Measurements from ENCODE around the gene KCNE5. TPM values are rescaled to one million over a fixed set of nuclear protein-coding genes. Genes with fewer than 3 reads are reported as not detected.
"Not testable (repeated sequence)": the region's sequence is repeated elsewhere in the genome, so short reads cannot be mapped to it uniquely, and the experiment has no call there.

The KCNE5 gene
- polyA plus RNA-seq: under 1 TPM; 0.06 to 0.07 TPM

DNA sequence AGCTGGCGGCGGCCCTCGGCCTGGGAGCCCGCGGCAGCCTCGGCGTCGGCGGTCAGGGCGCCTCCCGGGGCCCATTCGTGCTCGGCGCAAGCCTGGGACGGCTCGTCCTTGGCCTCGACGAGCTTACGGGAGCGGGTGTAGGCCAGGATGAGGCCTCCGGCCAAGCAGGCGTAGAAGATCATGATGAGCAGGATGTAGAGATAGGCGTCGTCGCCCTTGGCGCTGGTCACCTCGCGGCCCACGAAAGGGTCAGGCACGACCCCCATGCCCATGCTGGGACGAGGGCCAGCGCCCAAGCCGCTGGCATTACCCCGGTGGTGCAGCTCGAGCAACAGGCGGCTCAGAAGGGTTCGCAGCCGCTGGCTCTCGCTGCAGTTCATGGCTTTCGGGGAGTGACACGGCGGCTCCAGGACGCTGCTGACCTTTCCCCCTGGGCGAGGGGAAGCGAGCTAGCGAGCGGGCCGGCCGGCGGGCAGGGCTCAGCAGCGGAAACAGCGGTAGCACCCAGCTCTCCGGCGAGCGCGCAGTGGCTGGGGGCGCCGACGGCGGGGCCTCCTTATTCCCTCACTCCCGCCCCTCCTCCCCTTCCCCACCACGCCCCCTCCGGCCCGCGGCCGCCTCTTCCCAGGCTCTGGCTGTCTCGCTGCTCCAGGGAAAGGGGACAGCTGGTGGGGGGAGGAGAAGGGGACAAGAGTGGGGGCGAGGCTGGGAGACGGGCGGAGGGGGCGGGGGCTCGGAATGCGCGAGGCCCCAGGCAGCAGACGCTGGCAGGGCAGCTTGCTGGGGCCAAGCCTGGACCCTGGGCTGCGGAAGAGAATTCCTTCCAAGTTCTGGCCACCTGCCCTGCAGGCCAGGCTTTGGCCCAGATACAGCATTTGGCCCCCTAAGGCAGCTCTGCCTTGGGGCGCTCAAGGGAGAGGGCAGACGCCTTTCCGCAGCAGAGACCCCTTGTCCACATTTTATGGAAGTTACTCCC, at the start of gene KCNE5:
Gene KCNE5 (minus strand): TSS at position 532 of the 976 bp plus-strand sequence. CDS start 152 bp downstream, at position 380.
- no peaks in the 10 kb centered on the region for H3K4me1 ChIP-seq (ENCODE audit: control insufficient read depth in 2 of 2, insufficient read depth in 2 of 2, low read length in 1 of 2)
- 42 to 44% methylated on average over 68 to 79 of the region's 79 CpGs for WGBS, 2 donors
- no peaks in the 10 kb centered on the region for H3K36me3 ChIP-seq (ENCODE audit: control insufficient read depth in 2 of 2, insufficient read depth in 2 of 2, low read length in 1 of 2)
- no peak within 1 kb of the TSS for H3K27ac ChIP-seq (ENCODE audit: low read depth in 2 of 2, low read length in 1 of 2)
- H3K9me3 ChIP-seq (ENCODE audit: control insufficient read depth in 2 of 2, insufficient read depth in 1 of 2, low read depth in 1 of 2, low read length in 1 of 2): no peaks in the 10 kb centered on the region
- no peak within 1 kb of the TSS for H3K4me3 ChIP-seq (ENCODE audit: low read depth in 1 of 2, low read length in 2 of 2)
- H3K27me3 ChIP-seq (ENCODE audit: control insufficient read depth in 1 of 2, insufficient read depth in 2 of 2, low read length in 2 of 2): peaks cover 0 to 3% of the 10 kb centered on the region in 2 donors

DNA sequence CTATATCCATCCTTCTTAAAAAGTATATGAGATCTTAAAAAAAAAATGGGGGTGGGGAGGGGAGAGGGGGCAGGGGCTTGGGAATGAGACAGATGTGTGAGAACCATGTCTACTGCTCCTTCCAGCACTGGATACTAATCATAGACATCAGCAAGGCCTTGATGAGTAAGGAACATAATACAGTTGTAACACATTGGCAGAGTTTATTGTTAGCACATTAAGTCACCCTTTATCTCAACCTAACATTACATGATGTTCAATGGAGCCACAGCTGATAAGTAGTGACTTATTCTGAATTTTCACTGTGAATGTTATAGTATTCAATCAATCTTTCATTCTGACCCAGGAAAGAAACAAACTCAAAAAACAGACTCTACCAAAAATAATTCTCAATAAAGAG, 47.3 kb upstream of the KCNE5 start:
- no peak overlapping the region for H3K27ac ChIP-seq (ENCODE audit: low read depth in 2 of 2, low read length in 1 of 2)
- H3K36me3 ChIP-seq (ENCODE audit: control insufficient read depth in 2 of 2, insufficient read depth in 2 of 2, low read length in 1 of 2): no peaks in the 10 kb centered on the region
- H3K27me3 ChIP-seq (ENCODE audit: control insufficient read depth in 1 of 2, insufficient read depth in 2 of 2, low read length in 2 of 2): peaks cover 0 to 9% of the 10 kb centered on the region in 2 donors
- H3K4me3 ChIP-seq (ENCODE audit: low read depth in 1 of 2, low read length in 2 of 2): no peak overlapping the region
- H3K4me1 ChIP-seq (ENCODE audit: control insufficient read depth in 2 of 2, insufficient read depth in 2 of 2, low read length in 1 of 2): no peaks in the 10 kb centered on the region
- no peaks in the 10 kb centered on the region for H3K9me3 ChIP-seq (ENCODE audit: control insufficient read depth in 2 of 2, insufficient read depth in 1 of 2, low read depth in 1 of 2, low read length in 1 of 2)

GRCh38 chrX:109671170-109671569, 46.2 kb upstream of the KCNE5 start:
- not testable (repeated sequence) for H3K4me1 ChIP-seq (ENCODE audit: control insufficient read depth in 2 of 2, insufficient read depth in 2 of 2, low read length in 1 of 2); H3K9me3 ChIP-seq (ENCODE audit: control insufficient read depth in 2 of 2, insufficient read depth in 1 of 2, low read depth in 1 of 2, low read length in 1 of 2); H3K4me3 ChIP-seq (ENCODE audit: low read depth in 1 of 2, low read length in 2 of 2); H3K27ac ChIP-seq (ENCODE audit: low read depth in 2 of 2, low read length in 1 of 2); H3K36me3 ChIP-seq (ENCODE audit: control insufficient read depth in 2 of 2, insufficient read depth in 2 of 2, low read length in 1 of 2); H3K27me3 ChIP-seq (ENCODE audit: control insufficient read depth in 1 of 2, insufficient read depth in 2 of 2, low read length in 2 of 2)
- 96 to 98% methylated on average over 27 to 29 of the region's 29 CpGs for WGBS, 2 donors

- no peaks in the 10 kb centered on the region for H3K9me3 ChIP-seq (ENCODE audit: control insufficient read depth in 2 of 2, insufficient read depth in 1 of 2, low read depth in 1 of 2, low read length in 1 of 2)
- H3K27me3 ChIP-seq (ENCODE audit: control insufficient read depth in 1 of 2, insufficient read depth in 2 of 2, low read length in 2 of 2): peaks cover 0 to 5% of the 10 kb centered on the region in 2 donors
- H3K4me3 ChIP-seq (ENCODE audit: low read depth in 1 of 2, low read length in 2 of 2): no peak overlapping the region
- H3K27ac ChIP-seq (ENCODE audit: low read depth in 2 of 2, low read length in 1 of 2): no peak overlapping the region
- H3K4me1 ChIP-seq (ENCODE audit: control insufficient read depth in 2 of 2, insufficient read depth in 2 of 2, low read length in 1 of 2): no peaks in the 10 kb centered on the region
- 90 to 91% methylated on average over 5 of the region's 5 CpGs for WGBS, 2 donors
- no peaks in the 10 kb centered on the region for H3K36me3 ChIP-seq (ENCODE audit: control insufficient read depth in 2 of 2, insufficient read depth in 2 of 2, low read length in 1 of 2)
Measured at GRCh38 chrX:109667986-109668385, 43.0 kb upstream of the KCNE5 start.

DNA sequence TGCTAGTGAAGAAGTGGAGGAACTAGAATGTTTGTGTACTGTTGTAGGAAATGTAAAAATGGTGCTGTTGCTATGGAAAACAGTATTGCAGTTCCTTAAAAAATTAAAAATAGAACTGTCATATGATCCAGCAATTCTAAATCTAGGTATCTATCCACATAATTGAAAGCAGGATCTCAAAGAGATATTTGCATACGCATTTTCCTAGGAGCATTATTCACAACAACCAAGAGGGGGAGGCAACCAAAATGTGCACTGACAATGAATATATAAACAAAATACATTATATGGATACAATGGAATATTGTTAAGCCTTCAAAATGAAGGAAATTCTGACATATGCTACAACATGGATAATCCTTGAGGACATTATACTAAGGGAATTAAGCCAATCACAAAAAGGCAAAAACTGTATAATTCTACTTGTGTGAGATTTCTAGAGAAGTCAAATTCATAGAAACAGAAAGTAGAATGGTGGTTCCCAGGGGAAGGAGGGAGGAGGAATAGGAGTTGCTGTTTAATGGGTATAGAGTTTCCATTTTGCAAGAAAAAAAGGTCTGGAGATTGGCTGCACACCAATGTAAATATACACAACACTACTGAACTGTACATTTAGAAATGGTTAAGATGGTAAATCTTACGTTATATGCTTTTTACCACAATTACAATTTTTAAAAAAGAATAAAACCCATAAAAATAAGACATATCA, 35.6 kb upstream of the KCNE5 start:
- Histone ChIP-seq H3K27me3 (ENCODE audit: control insufficient read depth in 1 of 2, insufficient read depth in 2 of 2, low read length in 2 of 2) (peaks cover 0 to 4% of the 10 kb centered on the region in 2 donors), H3K4me3 (ENCODE audit: low read depth in 1 of 2, low read length in 2 of 2) (no peak overlapping the region), H3K36me3 (ENCODE audit: control insufficient read depth in 2 of 2, insufficient read depth in 2 of 2, low read length in 1 of 2) (no peaks in the 10 kb centered on the region), H3K4me1 (ENCODE audit: control insufficient read depth in 2 of 2, insufficient read depth in 2 of 2, low read length in 1 of 2) (no peaks in the 10 kb centered on the region), H3K27ac (ENCODE audit: low read depth in 2 of 2, low read length in 1 of 2) (no peak overlapping the region), H3K9me3 (ENCODE audit: control insufficient read depth in 2 of 2, insufficient read depth in 1 of 2, low read depth in 1 of 2, low read length in 1 of 2) (peaks cover 0 to 3% of the 10 kb centered on the region in 2 donors)
- 90 to 92% methylated on average over 2 of the region's 2 CpGs for WGBS, 2 donors

- Histone ChIP-seq H3K4me3 (ENCODE audit: low read depth in 1 of 2, low read length in 2 of 2) (no peak overlapping the region), H3K27me3 (ENCODE audit: control insufficient read depth in 1 of 2, insufficient read depth in 2 of 2, low read length in 2 of 2) (peaks cover 0 to 8% of the 10 kb centered on the region in 2 donors), H3K9me3 (ENCODE audit: control insufficient read depth in 2 of 2, insufficient read depth in 1 of 2, low read depth in 1 of 2, low read length in 1 of 2) (peaks cover 0 to 3% of the 10 kb centered on the region in 2 donors), H3K27ac (ENCODE audit: low read depth in 2 of 2, low read length in 1 of 2) (no peak overlapping the region), H3K4me1 (ENCODE audit: control insufficient read depth in 2 of 2, insufficient read depth in 2 of 2, low read length in 1 of 2) (no peaks in the 10 kb centered on the region), H3K36me3 (ENCODE audit: control insufficient read depth in 2 of 2, insufficient read depth in 2 of 2, low read length in 1 of 2) (no peaks in the 10 kb centered on the region)
- 92 to 95% methylated on average over 1 of the region's 1 CpG for WGBS, 2 donors
Measured at GRCh38 chrX:109658391-109658790, 33.4 kb upstream of the KCNE5 start.

DNA sequence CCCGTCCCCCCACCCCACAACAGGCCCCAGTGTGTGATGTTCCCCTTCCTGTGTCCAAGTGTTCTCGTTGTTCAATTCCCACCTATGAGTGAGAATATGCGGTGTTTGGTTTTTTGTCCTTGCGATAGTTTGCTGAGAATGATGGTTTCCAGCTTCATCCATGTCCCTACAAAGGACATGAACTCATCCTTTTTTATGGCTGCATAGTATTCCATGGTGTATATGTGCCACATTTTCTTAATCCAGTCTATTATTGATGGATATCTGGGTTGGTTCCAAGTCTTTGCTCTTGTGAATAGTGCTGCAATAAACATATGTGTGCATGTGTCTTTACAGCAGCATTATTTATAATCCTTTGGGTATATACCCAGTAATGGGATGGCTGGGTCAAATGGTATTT, 32.4 kb upstream of the KCNE5 start:
- H3K9me3 ChIP-seq (ENCODE audit: control insufficient read depth in 2 of 2, insufficient read depth in 1 of 2, low read depth in 1 of 2, low read length in 1 of 2); H3K27me3 ChIP-seq (ENCODE audit: control insufficient read depth in 1 of 2, insufficient read depth in 2 of 2, low read length in 2 of 2); H3K27ac ChIP-seq (ENCODE audit: low read depth in 2 of 2, low read length in 1 of 2); H3K4me1 ChIP-seq (ENCODE audit: control insufficient read depth in 2 of 2, insufficient read depth in 2 of 2, low read length in 1 of 2); H3K4me3 ChIP-seq (ENCODE audit: low read depth in 1 of 2, low read length in 2 of 2); H3K36me3 ChIP-seq (ENCODE audit: control insufficient read depth in 2 of 2, insufficient read depth in 2 of 2, low read length in 1 of 2): not testable (repeated sequence)
- 82 to 100% methylated on average over 2 of the region's 4 CpGs for WGBS, 2 donors

- no peak overlapping the region for H3K27ac ChIP-seq (ENCODE audit: low read depth in 2 of 2, low read length in 1 of 2)
- 67 to 86% methylated on average over 4 of the region's 4 CpGs for WGBS, 2 donors
- H3K36me3 ChIP-seq (ENCODE audit: control insufficient read depth in 2 of 2, insufficient read depth in 2 of 2, low read length in 1 of 2): no peaks in the 10 kb centered on the region
- peaks cover 0 to 4% of the 10 kb centered on the region in 2 donors for H3K27me3 ChIP-seq (ENCODE audit: control insufficient read depth in 1 of 2, insufficient read depth in 2 of 2, low read length in 2 of 2)
- H3K9me3 ChIP-seq (ENCODE audit: control insufficient read depth in 2 of 2, insufficient read depth in 1 of 2, low read depth in 1 of 2, low read length in 1 of 2): peaks cover 0 to 3% of the 10 kb centered on the region in 2 donors
- no peaks in the 10 kb centered on the region for H3K4me1 ChIP-seq (ENCODE audit: control insufficient read depth in 2 of 2, insufficient read depth in 2 of 2, low read length in 1 of 2)
- no peak overlapping the region for H3K4me3 ChIP-seq (ENCODE audit: low read depth in 1 of 2, low read length in 2 of 2)
Measured at GRCh38 chrX:109656774-109657173, 31.8 kb upstream of the KCNE5 start.

GRCh38 chrX:109655502-109656201, 30.7 kb upstream of the KCNE5 start:
- Histone ChIP-seq H3K4me3 (ENCODE audit: low read depth in 1 of 2, low read length in 2 of 2) (no peak overlapping the region), H3K4me1 (ENCODE audit: control insufficient read depth in 2 of 2, insufficient read depth in 2 of 2, low read length in 1 of 2) (no peaks in the 10 kb centered on the region), H3K27ac (ENCODE audit: low read depth in 2 of 2, low read length in 1 of 2) (no peak overlapping the region), H3K9me3 (ENCODE audit: control insufficient read depth in 2 of 2, insufficient read depth in 1 of 2, low read depth in 1 of 2, low read length in 1 of 2) (peaks cover 0 to 3% of the 10 kb centered on the region in 2 donors), H3K36me3 (ENCODE audit: control insufficient read depth in 2 of 2, insufficient read depth in 2 of 2, low read length in 1 of 2) (no peaks in the 10 kb centered on the region), H3K27me3 (ENCODE audit: control insufficient read depth in 1 of 2, insufficient read depth in 2 of 2, low read length in 2 of 2) (peaks cover 0 to 4% of the 10 kb centered on the region in 2 donors)
- 62 to 65% methylated on average over 4 of the region's 4 CpGs for WGBS, 2 donors
